ENCODE measurements around the gene SECISBP2. TPM values are rescaled to one million over a fixed set of nuclear protein-coding genes. Genes with fewer than 3 reads are reported as not detected.

SECISBP2 gene
- polyA plus RNA-seq, 1 of the 3 experiments (the other 2 are of a cell fraction), result 21.2 TPM

GRCh38 chr9:89277454-89277853, 40.8 kb upstream of the SECISBP2 start:
- no peak overlapping the region for H3K27ac ChIP-seq (ENCODE audit: low read depth in 2 of 2, low read length in 1 of 2)
- H3K79me2 ChIP-seq (ENCODE audit: insufficient read depth), result no peaks in the 10 kb centered on the region
- no peak overlapping the region for H2AFZ ChIP-seq (ENCODE audit: low read depth)
- POLR2A ChIA-PET, result no interaction called here
- CTCF ChIA-PET, result no interaction called here
- H3K9me3 ChIP-seq, result peaks cover 4% of the 10 kb centered on the region; the same call in 1 of the 2 replicates
- TF ChIP-seq MEF2A (IDR thresholded peaks at IDR 0.05; ENCODE audit: borderline replicate concordance, low read depth) (no peak), POLR2AphosphoS5 (IDR thresholded peaks at IDR 0.05; ENCODE audit: low read depth, low read length) (no peak), NRF1 (IDR thresholded peaks at IDR 0.05; ENCODE audit: low read depth, low read length) (no peak), USF2 (IDR thresholded peaks at IDR 0.05; ENCODE audit: borderline replicate concordance, low read depth, low read length) (no peak), YY1 (IDR thresholded peaks at IDR 0.05; ENCODE audit: low read depth) (no peak), CTCF (IDR thresholded peaks at IDR 0.05) (no peak), ZBTB33 (IDR thresholded peaks at IDR 0.05; ENCODE audit: borderline replicate concordance, low read depth) (no peak), EP300 (IDR thresholded peaks at IDR 0.05; ENCODE audit: borderline replicate concordance in 1 of 2, low read depth in 1 of 2, low read length in 1 of 2) (no peak), EZH2phosphoT487 (IDR thresholded peaks at IDR 0.05; ENCODE audit: borderline replicate concordance, low read depth) (no peak), RFX5 (IDR thresholded peaks at IDR 0.05; ENCODE audit: low read length) (no peak), FOSL2 (IDR thresholded peaks at IDR 0.05; ENCODE audit: borderline replicate concordance, low read depth) (no peak), CHD2 (IDR thresholded peaks at IDR 0.05; ENCODE audit: low read length, partially characterized antibody) (no peak), IRF3 (IDR thresholded peaks at IDR 0.05; ENCODE audit: low read depth, low read length) (no peak), GABPA (IDR thresholded peaks at IDR 0.05; ENCODE audit: low read depth) (no peak), MAX (IDR thresholded peaks at IDR 0.05; ENCODE audit: low read depth) (no peak), TCF12 (IDR thresholded peaks at IDR 0.05) (no peak), RAD21 (IDR thresholded peaks at IDR 0.05; ENCODE audit: low read length) (no peak), MXI1 (IDR thresholded peaks at IDR 0.05; ENCODE audit: low read depth, low read length) (no peak), TEAD4 (IDR thresholded peaks at IDR 0.05; ENCODE audit: borderline replicate concordance, insufficient read depth) (no peak)
- H3K9me2 ChIP-seq, result no peaks in the 10 kb centered on the region
- no peaks in the 10 kb centered on the region for H3F3A ChIP-seq (replicated peaks; ENCODE audit: insufficient read depth)
- no peak overlapping the region for H3K4me2 ChIP-seq
- H3K4me3 ChIP-seq (ENCODE audit: low read depth in 2 of 2, low read length in 1 of 2), result no peak overlapping the region
- H3K9ac ChIP-seq, result no peak overlapping the region
- H3K36me3 ChIP-seq (replicated peaks in 1 of 2; ENCODE audit: control insufficient read depth in 1 of 2, insufficient read depth in 2 of 2, low read length in 1 of 2), result no peaks in the 10 kb centered on the region
- no peaks in the 10 kb centered on the region for H3K27me3 ChIP-seq (ENCODE audit: insufficient read depth)
- no peaks in the 10 kb centered on the region for H4K20me1 ChIP-seq (ENCODE audit: insufficient read depth)
- DNase-seq, result no peak
- H3K4me1 ChIP-seq (ENCODE audit: control insufficient read depth in 1 of 2, insufficient read depth in 2 of 2, low read depth in 1 of 2, low read length in 1 of 2), result no peaks in the 10 kb centered on the region
